Psoas muscle (tissue), 8 donors: ENCODE measurements around the gene ANKMY1. TPM values are rescaled to one million over a fixed set of nuclear protein-coding genes. Genes with fewer than 3 reads are reported as not detected.

Source experiments
- ATAC-seq, 4 donors: fragments of 200-7000 bp; cut with Tn5 transposase; one replicate each; pipeline ENCODE4 v1.9.1; 2020; ENCODE audit warnings: moderate library complexity in 3 of 4, mild to moderate bottlenecking in 2 of 4
- DNase-seq, 2 donors: peaks; one replicate each; pipeline ENCODE4 v3.0.0-alpha.2; 2020
- H3K27ac ChIP-seq: fragments of 200-600 bp; one replicate; pipeline ENCODE4 v1.8.0; 2022
- H3K27me3 ChIP-seq, 3 donors: fragments of 200-600 bp in 1 of 3; one replicate each; pipeline versions ENCODE4 v1.6.1 to v1.8.0; 2013 to 2022; ENCODE audit warnings: low read length in 2 of 3, mild to moderate bottlenecking in 2 of 3, moderate library complexity in 1 of 3; ENCODE audit not compliant: insufficient read depth in 3 of 3
- H3K36me3 ChIP-seq, 2 donors: fragments of 200-600 bp in 1 of 2; one replicate each; pipeline versions ENCODE4 v1.6.1 to v1.8.0; 2013 to 2022; ENCODE audit warnings: low read depth in 1 of 2, mild to moderate bottlenecking in 1 of 2, moderate library complexity in 1 of 2; ENCODE audit not compliant: insufficient read depth in 1 of 2
- H3K4me1 ChIP-seq: fragments of 200-600 bp; one replicate; pipeline ENCODE4 v1.8.0; 2022
- H3K4me3 ChIP-seq: fragments of 200-600 bp; one replicate; pipeline ENCODE4 v1.8.0; 2022; ENCODE audit warnings: mild to moderate bottlenecking
- H3K9me3 ChIP-seq: fragments of 200-600 bp; one replicate; pipeline ENCODE4 v1.8.0; 2022
- WGBS, 3 donors: extraction: QIAGEN DNeasy Blood & Tissue Kit; methylation state at CpG; one replicate each; pipeline versions ENCODE4 v1.1.6 to v1.1.7; 2013; 5-methylcytosine and 5-hydroxymethylcytosine counted together
- intact Hi-C, 2 donors: fragments of 100-400 bp; cut with DNase I; formaldehyde crosslinking; loops; one replicate each; pipeline versions ENCODE4 v1.11.0 to v1.14.2; 2022
- polyA plus RNA-seq, 3 donors: library from polyadenylated mRNA; stranded (reverse); fragments of 200-250 nt; gene quantifications; one replicate each; pipeline ENCODE4 v1.2.3, GENCODE V29; 2013
- total RNA-seq, 4 donors: library from RNA; stranded (reverse); fragmentation: NEBNext Ultra II Directional in 2 of 4; extraction: Animal tissue kit (Norgen Biotek cat#: 25700) in 2 of 4; gene quantifications; one replicate each; pipeline versions ENCODE4 v1.2.1 to v1.2.4, GENCODE V29; 2021 to 2023
- TF ChIP-seq, protein P1 (sequence below): fragments of 200-600 bp; IDR thresholded peaks from one replicate; pipeline ENCODE4 v1.8.0; 2022; ENCODE audit warnings: antibody characterized with exemption
- donor health status: healthy with polysubstance abuse.
- donor health status: DM: no; HTN: no; CAD: no; lungs with moderate emphysema.
- donor health status: Bipolar disorder and iron deficiency.
- donor health status: healthy.
- donor health status: DM: yes; HTN: yes; CAD: no.
- donor health status: DM: no; HTN: no; CAD: no.
- donor health status: DM: no; HTN: no; CAD: no.
- donor health status: DM: yes; HTN: yes; CAD: no.

Gene ANKMY1
- total and polyA plus RNA-seq, 7 donors: 1.4 to 5.8 (median 3.0) TPM

DNA sequence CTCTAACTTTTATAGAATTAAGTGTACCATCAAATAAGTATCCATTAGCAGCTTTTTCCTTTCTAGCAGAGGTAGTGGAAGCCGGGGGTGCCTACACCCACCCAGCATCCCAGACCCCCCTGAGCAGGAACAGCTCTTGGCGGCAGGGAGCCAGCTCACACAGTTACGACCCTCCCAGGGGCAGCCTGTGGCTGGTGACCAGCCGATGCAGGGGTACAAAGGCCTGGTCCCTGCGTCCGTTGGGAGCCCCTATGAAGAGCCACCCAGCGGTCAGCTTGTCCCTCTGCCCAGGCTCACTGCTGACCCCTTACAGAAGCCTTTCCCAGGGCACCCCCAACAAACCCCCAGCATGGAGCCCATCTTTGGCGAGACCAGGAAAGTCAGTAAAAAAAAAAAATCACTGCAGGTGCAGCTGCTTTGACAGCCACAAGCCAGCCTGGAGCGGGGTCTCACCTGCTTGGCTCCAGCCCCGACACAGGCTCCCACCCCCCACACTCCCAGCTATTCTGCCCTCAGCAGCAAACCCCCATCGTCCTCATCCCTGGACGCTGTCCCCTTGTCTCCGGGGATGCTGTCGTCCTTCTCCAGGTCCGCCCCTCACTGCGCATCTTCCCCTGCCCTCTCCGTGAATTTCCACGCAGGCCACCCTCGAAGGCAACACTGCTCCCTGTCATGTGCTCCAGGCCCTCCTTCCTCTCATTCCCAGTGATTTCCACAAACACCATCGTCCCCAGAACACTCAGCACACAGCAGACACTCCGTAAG is 79.3 kb downstream of the ANKMY1 start:
- WGBS, 3 donors: 89 to 92% (median 90%) methylated on average over 21 of the region's 21 CpGs
- no peaks in the 10 kb centered on the region for H3K27me3 ChIP-seq
- TF ChIP-seq, protein P1, sequence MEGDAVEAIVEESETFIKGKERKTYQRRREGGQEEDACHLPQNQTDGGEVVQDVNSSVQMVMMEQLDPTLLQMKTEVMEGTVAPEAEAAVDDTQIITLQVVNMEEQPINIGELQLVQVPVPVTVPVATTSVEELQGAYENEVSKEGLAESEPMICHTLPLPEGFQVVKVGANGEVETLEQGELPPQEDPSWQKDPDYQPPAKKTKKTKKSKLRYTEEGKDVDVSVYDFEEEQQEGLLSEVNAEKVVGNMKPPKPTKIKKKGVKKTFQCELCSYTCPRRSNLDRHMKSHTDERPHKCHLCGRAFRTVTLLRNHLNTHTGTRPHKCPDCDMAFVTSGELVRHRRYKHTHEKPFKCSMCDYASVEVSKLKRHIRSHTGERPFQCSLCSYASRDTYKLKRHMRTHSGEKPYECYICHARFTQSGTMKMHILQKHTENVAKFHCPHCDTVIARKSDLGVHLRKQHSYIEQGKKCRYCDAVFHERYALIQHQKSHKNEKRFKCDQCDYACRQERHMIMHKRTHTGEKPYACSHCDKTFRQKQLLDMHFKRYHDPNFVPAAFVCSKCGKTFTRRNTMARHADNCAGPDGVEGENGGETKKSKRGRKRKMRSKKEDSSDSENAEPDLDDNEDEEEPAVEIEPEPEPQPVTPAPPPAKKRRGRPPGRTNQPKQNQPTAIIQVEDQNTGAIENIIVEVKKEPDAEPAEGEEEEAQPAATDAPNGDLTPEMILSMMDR: no peak
- no peaks in the 10 kb centered on the region for H3K4me1 ChIP-seq
- no peak for ATAC-seq
- intact Hi-C loops: no loop called here
- H3K9me3 ChIP-seq: peaks cover 8% of the 10 kb centered on the region
- H3K36me3 ChIP-seq: no peaks in the 10 kb centered on the region
- DNase-seq: no peak
- H3K27ac ChIP-seq: no peak overlapping the region
- no peak overlapping the region for H3K4me3 ChIP-seq

DNA sequence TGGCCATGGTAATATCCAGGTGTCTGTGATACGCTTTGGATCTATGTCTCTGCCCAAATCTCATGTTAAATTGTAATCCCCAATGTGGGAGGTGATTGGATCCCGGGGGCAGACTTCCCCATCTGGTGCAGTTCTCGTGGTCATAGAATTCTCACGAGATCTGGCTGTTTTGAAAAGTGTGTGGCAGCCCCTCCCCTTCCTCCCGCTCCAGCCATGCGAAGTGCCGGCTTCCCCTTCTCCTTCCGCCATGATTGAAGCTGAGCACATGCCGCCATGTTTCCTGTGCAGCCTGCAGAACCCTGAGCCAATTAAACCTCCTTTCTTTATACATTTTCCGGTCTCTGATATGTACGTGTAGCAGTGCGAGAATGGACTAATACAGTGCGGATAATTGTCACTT is 79.9 kb downstream of the ANKMY1 start:
- ATAC-seq: no peak

DNA sequence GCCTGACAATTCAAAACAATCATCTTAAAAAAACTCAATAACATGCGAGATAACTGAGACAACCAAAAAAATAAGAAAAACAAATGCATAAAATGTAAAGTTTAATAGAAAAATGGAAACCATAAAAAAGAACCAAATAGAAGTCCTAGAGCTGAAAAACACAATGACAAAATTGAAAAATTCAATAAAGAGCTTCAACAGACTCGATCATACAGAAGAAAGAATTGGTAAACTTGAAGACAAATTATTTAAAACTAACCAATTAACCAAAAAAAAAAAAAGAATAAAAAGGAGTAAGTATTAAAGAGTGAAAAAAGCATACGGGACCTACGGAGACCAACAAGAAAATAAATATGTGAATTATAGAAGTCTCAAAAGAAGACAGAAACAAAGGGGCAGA is 84.6 kb downstream of the ANKMY1 start:
- TF ChIP-seq, protein P1: no peak
- no peak for ATAC-seq
- no peaks in the 10 kb centered on the region for H3K36me3 ChIP-seq
- 96 to 99% (median 98%) methylated on average over 4 of the region's 4 CpGs for WGBS, 3 donors
- no peaks in the 10 kb centered on the region for H3K4me1 ChIP-seq
- intact Hi-C loops: no loop called here
- H3K9me3 ChIP-seq: peaks cover 11% of the 10 kb centered on the region
- no peak overlapping the region for H3K4me3 ChIP-seq
- no peaks in the 10 kb centered on the region for H3K27me3 ChIP-seq
- DNase-seq: no peak
- no peak overlapping the region for H3K27ac ChIP-seq

More for the DNA sequence above, 79.9 kb downstream of the ANKMY1 start:
- WGBS, 3 donors: 85 to 86% (median 85%) methylated on average over 13 of the region's 13 CpGs
- Histone ChIP-seq H3K4me3 (no peak overlapping the region), H3K36me3 (no peaks in the 10 kb centered on the region), H3K4me1 (no peaks in the 10 kb centered on the region), H3K9me3 (peaks cover 11% of the 10 kb centered on the region), H3K27me3 (no peaks in the 10 kb centered on the region), H3K27ac (no peak overlapping the region)
- TF ChIP-seq, protein P1: no peak
- intact Hi-C loops: no loop called here
- DNase-seq: no peak

DNA sequence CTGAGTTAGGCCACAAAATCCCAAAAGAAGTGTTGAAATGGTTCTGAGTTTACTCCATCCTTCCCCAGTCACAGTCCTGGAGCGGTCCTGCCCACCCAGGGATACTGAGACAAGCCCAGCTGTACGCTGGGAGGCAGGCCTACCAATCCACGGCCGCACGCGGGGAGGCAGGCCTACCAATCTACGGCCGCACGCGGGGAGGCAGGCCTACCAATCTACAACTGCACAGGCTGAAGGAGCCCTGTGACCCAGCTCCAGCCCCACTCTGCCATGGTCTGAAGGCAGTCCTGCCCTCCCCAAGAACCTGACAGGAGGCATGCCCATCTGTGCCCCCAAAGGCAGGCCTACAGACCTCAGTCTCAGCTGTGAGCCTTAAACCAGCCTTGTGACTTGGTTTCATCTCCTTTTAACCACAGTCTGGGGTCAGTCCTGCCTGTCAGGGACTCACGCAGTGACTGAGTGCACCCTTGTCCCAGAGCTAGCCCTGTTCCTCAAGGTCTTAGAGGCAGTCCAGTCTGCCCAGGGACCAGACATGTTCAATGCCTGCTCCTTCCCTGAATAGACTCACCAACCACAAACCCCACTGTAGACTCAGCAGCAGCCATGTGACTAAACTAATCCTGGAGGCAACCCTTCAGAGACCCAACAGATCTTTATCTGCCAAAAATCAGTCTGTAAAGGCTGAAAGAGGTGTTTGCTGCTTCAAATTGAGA is 85.6 kb downstream of the ANKMY1 start:
- Histone ChIP-seq H3K9me3 (peaks cover 11% of the 10 kb centered on the region), H3K27ac (no peak overlapping the region), H3K36me3 (no peaks in the 10 kb centered on the region), H3K4me1 (no peaks in the 10 kb centered on the region), H3K4me3 (no peak overlapping the region), H3K27me3 (no peaks in the 10 kb centered on the region)
- ATAC-seq (no peak), DNase-seq (no peak)
- 90 to 98% (median 98%) methylated on average over 11 of the region's 11 CpGs for WGBS, 3 donors
- TF ChIP-seq, protein P1: no peak
- intact Hi-C loops: no loop called here
